Measurements from ENCODE around the gene PRSS36. TPM values are rescaled to one million over a fixed set of nuclear protein-coding genes. Genes with fewer than 3 reads are reported as not detected.

The PRSS36 gene
- polyA plus RNA-seq, 3 donors: 3.1 to 4.2 (median 3.4) TPM

DNA sequence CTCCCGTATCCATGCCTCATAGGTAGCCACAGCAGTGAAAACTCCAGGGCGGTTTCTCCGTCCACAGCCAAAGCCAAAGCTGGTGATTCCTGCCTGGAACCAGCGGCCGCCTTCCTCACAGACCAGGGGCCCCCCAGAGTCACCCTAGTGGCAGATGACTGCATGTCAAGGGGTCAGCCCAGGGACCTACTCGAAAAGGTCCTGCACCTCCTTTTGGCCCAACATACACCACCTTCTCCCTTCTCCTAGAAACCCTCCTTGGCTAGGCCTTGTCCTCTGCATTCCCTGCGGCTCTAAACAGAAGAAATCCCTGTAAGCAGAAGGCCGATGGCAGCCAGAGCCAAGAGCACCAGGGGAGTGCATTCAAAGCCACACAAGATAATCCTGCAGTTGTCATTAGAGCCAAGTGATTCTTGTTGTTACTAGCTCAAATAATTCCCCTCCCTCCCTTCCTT, 6.1 kb downstream of the PRSS36 start:
- H3K27ac Mint-ChIP-seq: peak overlapping the region in 5 of 7 donors; percentile 6 to 77 (median 26)
- Histone ChIP-seq H3K27me3 (ENCODE audit: control insufficient read depth in 2 of 2, insufficient read depth in 2 of 2, low read length in 2 of 2) (no peaks in the 10 kb centered on the region), H3K9ac (ENCODE audit: insufficient read depth, low read length, poor library complexity, severe bottlenecking) (no peak overlapping the region), H3K27ac (ENCODE audit: low read depth in 1 of 2, low read length in 2 of 2) (no peak overlapping the region), H3K4me1 (ENCODE audit: control insufficient read depth in 1 of 2, insufficient read depth in 2 of 2, low read length in 2 of 2) (peaks cover 37 to 56% of the 10 kb centered on the region in 2 donors), H3K36me3 (replicated peaks in 1 of 2; ENCODE audit: control insufficient read depth in 1 of 2, insufficient read depth in 2 of 2, low read length in 2 of 2) (no peaks in the 10 kb centered on the region), H3K4me2 (replicated peaks; ENCODE audit: extremely low read depth, low read length, poor library complexity, severe bottlenecking) (no peak overlapping the region), H3K4me3 (replicated peaks in 1 of 3; ENCODE audit: low read depth in 2 of 3, low read length in 3 of 3) (no peak overlapping the region), H4K20me1 (ENCODE audit: insufficient read depth, low read length) (no peaks in the 10 kb centered on the region), H3K79me2 (ENCODE audit: insufficient read depth, low read length) (no peaks in the 10 kb centered on the region), H2AFZ (ENCODE audit: insufficient read depth, low read depth, low read length, poor library complexity, severe bottlenecking) (no peak overlapping the region), H3K9me3 (replicated peaks in 1 of 2; ENCODE audit: control insufficient read depth in 1 of 2, insufficient read depth in 1 of 2, low read length in 2 of 2) (no peaks in the 10 kb centered on the region)
- no peak for DNase-seq
- H3K4me1 Mint-ChIP-seq: peaks cover 38% of the 10 kb centered on the region
- intact Hi-C loops (cut with micrococcal nuclease): loop anchor here (2.0 to 10.0 kb wide), 5 partner anchors 15 to 149 kb away; partner anchors contain the start of gene VKORC1 (in 1 of the 2)
- no peaks in the 10 kb centered on the region for H3K36me3 Mint-ChIP-seq
- peaks cover 2 to 3% (median 2%) of the 10 kb centered on the region in 3 donors for H3K27me3 Mint-ChIP-seq (ENCODE audit: low read depth in 3 of 3)
- TF ChIP-seq, protein P1, sequence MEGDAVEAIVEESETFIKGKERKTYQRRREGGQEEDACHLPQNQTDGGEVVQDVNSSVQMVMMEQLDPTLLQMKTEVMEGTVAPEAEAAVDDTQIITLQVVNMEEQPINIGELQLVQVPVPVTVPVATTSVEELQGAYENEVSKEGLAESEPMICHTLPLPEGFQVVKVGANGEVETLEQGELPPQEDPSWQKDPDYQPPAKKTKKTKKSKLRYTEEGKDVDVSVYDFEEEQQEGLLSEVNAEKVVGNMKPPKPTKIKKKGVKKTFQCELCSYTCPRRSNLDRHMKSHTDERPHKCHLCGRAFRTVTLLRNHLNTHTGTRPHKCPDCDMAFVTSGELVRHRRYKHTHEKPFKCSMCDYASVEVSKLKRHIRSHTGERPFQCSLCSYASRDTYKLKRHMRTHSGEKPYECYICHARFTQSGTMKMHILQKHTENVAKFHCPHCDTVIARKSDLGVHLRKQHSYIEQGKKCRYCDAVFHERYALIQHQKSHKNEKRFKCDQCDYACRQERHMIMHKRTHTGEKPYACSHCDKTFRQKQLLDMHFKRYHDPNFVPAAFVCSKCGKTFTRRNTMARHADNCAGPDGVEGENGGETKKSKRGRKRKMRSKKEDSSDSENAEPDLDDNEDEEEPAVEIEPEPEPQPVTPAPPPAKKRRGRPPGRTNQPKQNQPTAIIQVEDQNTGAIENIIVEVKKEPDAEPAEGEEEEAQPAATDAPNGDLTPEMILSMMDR (IDR thresholded peaks at IDR 0.05): no peak
- no peak overlapping the region for H3K4me3 Mint-ChIP-seq
- 97% methylated on average over 7 of the region's 8 CpGs for WGBS (ENCODE audit: insufficient coverage)
- H3K9me3 Mint-ChIP-seq: peaks cover 0 to 5% (median 0%) of the 10 kb centered on the region in 7 donors

DNA sequence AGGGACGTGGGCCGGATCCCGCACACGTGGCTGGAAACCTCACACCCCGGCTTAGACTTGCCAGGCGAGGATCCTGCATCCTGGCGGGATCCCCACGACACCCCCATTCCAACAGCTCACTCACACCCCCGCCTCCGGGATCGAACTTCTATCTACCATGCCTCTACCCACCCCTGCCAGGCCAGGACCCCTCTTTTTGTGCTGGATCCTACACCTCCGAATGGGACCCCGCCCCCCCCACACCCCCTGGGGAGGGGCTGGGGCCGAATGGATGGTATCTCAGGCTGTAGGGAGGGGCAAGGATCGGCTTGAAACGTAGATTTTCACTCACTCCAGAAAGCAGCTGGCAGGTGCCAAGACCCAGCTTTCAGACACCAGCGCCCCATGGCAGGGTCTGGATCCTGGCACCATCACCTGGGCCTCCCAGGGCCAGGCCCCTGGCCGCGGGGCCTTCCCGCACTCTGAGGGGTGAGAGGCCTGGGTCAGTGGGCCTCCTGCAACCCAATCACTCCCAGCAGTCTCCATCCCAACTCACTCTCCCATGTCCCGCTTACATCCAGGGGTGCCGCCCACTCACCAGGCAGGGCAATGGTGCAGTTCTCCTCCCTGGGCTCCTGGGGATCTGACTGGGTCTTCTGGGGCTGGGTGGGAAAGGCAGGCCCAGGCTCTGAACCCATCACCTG, 6.7 kb downstream of the PRSS36 start:
- Histone ChIP-seq H3K79me2 (ENCODE audit: insufficient read depth, low read length) (no peaks in the 10 kb centered on the region), H3K4me2 (replicated peaks; ENCODE audit: extremely low read depth, low read length, poor library complexity, severe bottlenecking) (peak overlapping the region; percentile 85), H2AFZ (ENCODE audit: insufficient read depth, low read depth, low read length, poor library complexity, severe bottlenecking) (peak overlapping the region; percentile 90), H3K9me3 (replicated peaks in 1 of 2; ENCODE audit: control insufficient read depth in 1 of 2, insufficient read depth in 1 of 2, low read length in 2 of 2) (no peaks in the 10 kb centered on the region), H3K36me3 (replicated peaks in 1 of 2; ENCODE audit: control insufficient read depth in 1 of 2, insufficient read depth in 2 of 2, low read length in 2 of 2) (no peaks in the 10 kb centered on the region), H3K27me3 (ENCODE audit: control insufficient read depth in 2 of 2, insufficient read depth in 2 of 2, low read length in 2 of 2) (no peaks in the 10 kb centered on the region), H3K4me1 (ENCODE audit: control insufficient read depth in 1 of 2, insufficient read depth in 2 of 2, low read length in 2 of 2) (peaks cover 36 to 50% of the 10 kb centered on the region in 2 donors), H3K9ac (ENCODE audit: insufficient read depth, low read length, poor library complexity, severe bottlenecking) (peak overlapping the region; percentile 65), H3K27ac (ENCODE audit: low read depth in 1 of 2, low read length in 2 of 2) (peak overlapping the region; percentile 72 to 78), H3K4me3 (replicated peaks in 1 of 3; ENCODE audit: low read depth in 2 of 3, low read length in 3 of 3) (peak overlapping the region in 1 of 3 experiments; percentile 70), H4K20me1 (ENCODE audit: insufficient read depth, low read length) (no peaks in the 10 kb centered on the region)
- H3K27ac Mint-ChIP-seq: peak overlapping the region in 5 of 7 donors; percentile 6 to 77 (median 26)
- peak overlapping the region in 1 of 2 donors; percentile 35 for H3K4me3 Mint-ChIP-seq
- intact Hi-C loops (cut with micrococcal nuclease): loop anchor here (2.0 to 10.0 kb wide), 5 partner anchors 14 to 148 kb away; partner anchors contain the start of gene VKORC1 (in 1 of the 2)
- peaks cover 39% of the 10 kb centered on the region for H3K4me1 Mint-ChIP-seq
- peaks cover 2% of the 10 kb centered on the region in 3 donors for H3K27me3 Mint-ChIP-seq (ENCODE audit: low read depth in 3 of 3)
- peaks cover 0 to 5% (median 0%) of the 10 kb centered on the region in 7 donors for H3K9me3 Mint-ChIP-seq
- TF ChIP-seq, protein P1 (IDR thresholded peaks at IDR 0.05): no peak
- 64% methylated on average over 10 of the region's 22 CpGs for WGBS (ENCODE audit: insufficient coverage)
- DNase-seq: no peak
- H3K36me3 Mint-ChIP-seq: peaks cover 0 to 3% of the 10 kb centered on the region in 2 donors
